Hematopoietic multipotent progenitor cell treated with erythropoietin and hydrocortisone succinate and interleukin-3 and kit ligand, for 17 days (in vitro differentiated cells): ENCODE results near the gene PFKFB4.
"Not testable (repeated sequence)": the region's sequence is repeated elsewhere in the genome, so short reads cannot be mapped to it uniquely, and the experiment has no call there.

Experiments used
- DNase-seq: peaks from one replicate; pipeline ENCODE4 v3.0.0-alpha.2; 2015; ENCODE audit warnings: low spot score

Gene PFKFB4

DNA sequence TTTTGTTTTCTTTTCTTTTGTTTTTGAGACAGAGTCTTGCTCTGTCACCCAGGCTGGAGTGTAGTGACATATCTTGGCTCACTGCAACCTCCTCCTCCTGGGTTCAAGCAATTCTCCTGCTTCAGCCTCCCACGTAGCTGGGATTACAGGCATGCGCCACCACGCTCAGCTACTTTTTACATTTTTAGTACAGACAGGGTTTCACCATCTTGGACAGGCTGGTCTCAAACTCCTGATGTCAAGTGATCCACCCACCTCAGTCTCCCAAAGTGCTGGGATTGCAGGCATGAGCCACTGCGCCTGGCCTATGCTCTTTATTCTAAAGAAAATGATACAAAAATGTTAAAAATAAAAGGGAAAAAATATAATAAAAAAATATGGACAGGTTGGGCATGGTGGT lies 25.9 kb downstream of the PFKFB4 start:
- DNase-seq: not testable (repeated sequence)

DNA sequence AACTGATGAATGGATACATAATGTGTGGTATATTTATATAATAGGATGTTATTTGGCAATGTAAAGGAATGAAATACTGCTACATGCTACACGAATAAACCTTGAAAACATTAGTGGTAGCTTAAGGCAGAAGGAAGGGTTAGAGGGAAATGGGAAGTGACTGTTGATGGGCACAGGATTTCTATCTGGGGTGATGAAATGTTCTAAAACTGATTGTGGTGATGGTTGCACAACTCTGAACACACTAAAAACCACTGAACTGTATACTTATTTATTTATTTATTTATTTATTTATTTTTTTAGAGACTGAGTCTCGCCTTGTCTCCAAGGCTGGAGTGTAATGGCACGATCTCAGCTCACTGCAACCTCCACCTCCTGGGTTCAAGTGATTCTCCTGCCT lies 27.8 kb downstream of the PFKFB4 start:
- DNase-seq: no peak

DNA sequence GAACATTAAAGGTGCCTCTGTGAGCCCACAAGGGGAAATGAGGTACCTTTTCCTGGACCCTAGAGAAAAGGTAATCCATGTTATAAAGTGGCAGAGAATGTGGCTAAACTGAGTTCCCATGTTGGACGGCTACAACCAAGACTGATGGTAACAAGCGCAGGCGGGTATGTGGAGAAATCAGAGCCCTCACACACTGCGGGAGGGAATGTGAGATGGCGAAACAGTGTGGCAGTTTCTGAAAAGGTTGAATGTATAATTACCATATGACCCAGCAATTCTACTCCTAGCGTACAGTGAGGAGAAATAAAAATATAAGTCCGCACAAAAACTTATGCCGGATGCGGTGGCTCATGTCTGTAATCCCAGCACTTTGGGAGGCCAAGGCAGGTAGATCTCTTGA lies 28.6 kb downstream of the PFKFB4 start:
- DNase-seq: no peak

DNA sequence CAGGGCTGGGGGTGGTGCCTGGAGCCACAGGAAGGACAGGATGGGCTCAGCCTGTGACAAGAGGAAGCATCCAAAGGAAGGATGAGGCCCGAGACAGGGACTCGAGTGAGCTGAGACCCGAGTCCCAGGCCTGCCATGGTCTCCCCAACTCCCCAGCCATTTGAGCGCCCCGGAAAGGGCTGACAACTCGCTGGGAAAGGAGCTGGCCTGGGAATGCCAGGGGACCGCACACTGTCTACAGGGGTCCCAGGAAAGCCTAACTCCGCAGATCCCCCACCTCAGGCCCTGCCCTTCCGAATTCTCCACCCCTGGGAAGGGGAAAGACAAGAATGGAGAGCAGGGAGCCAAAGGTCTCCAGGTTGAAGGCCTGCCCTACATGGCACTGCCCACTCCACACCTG lies 31.6 kb downstream of the PFKFB4 start:
- DNase-seq: no peak

DNA sequence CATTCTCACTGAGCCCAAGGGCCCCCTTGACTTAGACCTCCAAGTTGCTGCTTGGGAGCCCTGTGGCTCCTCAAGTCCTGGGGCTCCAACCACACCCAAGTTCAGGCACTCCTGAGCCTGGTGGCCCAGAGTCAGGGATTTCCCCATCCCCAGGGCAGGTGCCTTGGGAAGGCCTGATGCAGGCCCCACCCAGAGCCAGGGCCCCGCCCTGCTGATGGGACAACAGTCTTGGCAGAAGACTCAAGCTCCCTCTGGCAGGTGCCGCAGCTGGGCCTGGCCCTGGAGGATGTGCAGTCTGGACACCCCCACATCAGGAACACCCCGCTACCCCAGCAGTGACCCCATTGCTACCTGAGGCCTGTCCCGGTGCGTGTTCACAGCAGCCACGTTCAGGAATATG lies 35.0 kb downstream of the PFKFB4 start:
- no peak for DNase-seq

DNA sequence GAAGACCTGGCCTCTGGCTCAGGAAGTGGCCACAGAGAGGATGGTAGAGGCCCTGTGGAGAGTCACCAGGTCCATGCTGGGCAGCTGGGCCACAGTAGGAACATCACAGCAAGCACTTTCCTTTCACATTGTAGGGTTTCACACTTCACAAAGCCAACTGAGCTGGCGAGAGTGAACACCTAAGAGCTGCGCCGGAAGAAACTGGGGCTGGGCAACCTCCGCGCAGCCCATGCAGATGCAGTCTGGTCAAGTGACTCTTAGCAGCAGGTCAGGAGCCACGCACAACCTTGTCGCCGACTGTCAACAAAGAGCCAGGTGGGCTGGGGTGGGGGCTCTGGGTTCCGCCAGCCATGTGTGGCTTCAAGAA lies 37.3 kb downstream of the PFKFB4 start:
- DNase-seq: no peak

DNA sequence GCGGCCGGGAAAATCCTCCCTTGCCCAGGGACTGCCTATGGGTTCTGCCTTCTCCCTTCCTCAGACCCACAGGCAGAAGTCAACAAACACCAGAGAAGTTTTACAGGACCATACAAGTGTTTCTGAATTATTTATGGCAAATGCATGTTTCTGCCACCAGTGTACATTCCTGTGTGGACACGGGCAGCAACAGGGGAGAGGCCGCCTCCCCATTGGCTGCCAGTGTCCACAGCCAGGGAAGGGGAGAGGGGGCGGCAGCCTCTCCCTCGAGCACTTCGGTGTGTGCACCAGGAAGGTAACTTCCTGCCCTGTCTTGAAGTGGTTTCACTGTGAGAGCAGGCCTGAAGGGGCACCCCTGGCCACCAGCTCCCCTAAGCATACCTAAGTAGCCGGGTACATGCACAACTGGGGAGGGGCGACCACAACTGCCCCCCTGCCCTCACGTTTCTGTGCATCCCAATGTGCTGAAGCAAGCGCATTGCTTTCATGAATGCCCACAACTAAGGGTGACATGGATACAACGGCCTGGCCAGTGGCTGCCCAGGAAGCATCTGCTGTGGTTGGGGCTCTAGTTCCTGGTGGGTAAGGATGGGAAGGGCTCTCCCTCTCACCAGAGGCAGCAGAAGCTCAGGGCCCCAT lies 37.8 kb downstream of the PFKFB4 start:
- no peak for DNase-seq

DNA sequence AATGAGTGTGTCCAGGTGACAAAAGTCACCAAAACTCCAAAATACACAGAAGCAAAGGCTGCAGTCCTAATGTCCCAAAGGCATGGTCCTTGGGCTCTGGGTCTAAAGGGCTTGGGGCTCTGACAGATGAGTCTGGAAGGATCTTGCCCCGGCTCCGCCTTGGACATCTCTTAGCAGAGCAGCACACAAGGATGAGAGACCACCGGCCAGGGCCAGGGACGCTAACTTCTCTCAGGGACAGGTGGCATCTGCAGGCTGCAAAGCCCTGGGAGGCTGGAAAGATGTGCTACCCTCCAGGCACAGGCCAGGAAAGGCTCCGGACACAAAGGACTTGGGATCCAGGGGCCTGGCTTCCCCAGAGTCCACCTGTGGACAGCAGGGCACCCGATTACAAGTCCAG lies 38.5 kb downstream of the PFKFB4 start:
- DNase-seq: no peak

DNA sequence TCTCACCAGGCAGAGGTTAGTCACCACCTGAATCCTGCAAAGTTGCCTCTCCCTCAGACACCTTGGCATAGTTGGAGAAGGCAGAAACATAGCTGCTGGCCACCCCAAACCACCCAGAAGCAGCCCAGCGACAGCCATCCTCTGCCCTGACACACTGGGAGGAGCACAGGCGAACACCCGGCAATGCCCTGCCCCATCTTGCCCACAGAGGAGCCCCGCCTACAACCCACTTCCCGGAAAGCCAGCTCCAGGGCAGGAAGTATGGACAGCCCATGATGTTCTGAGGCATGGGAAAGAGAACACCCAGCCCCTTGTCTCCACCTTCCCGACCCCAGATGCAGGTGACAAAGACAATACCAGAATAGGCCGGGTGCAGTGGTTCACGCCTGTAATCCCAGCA lies 40.0 kb downstream of the PFKFB4 start:
- no peak for DNase-seq

DNA sequence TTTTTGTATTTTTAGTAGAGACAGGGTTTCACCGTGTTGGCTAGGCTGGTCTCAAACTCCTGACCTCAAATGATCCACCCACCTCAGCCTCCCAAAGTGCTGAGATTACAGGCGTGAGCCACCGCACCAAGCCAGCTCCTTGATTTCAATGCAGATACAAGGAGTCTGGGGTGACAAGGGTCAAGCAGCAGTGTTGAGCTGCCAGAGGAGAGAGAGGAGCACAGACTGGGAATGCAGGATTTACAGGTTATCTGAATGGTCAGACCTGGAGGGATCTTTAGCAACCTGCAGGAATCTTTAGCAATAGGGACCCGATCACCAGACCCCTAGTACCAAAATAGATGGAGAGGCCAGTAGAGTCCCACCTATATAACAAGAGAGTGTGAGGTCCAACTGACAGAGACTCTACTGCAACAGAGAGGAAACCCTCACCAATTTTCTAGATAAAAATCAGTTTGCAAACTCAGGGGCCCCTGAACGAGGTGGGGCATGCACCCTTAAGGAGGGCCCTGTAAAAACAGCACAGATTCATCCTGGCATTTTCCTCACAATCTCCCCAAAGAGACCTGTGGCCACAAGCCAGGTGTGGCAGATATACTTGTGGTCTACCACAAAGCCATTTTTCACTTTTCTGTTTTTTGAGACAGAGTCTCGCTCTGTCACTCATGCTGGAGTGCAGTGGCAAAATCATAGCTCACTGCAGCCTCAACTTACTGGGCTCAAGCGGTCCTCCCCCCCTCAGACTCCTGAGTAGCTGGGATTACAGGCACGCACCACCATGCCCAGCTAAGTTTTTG lies 42.0 kb downstream of the PFKFB4 start:
- DNase-seq: no peak

DNA sequence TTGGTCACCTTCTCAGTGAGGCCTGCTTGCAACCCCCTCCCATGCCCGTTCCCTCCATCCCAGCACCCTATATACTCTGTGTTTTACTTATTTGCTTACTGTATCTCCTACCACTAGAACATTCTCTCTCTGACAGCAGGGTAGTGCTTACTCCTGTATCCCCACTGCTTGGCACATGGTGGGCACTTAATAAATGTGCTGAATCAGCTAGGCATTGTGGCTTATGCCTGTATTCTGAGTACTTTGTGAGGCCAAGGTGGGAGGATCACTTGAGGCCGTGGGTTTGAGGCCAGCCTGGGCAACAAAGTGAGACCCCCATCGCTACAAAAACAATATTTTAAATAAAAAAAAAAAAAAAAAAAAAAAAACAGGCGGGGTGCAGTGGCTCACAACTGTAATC lies 45.1 kb downstream of the PFKFB4 start:
- no peak for DNase-seq

DNA sequence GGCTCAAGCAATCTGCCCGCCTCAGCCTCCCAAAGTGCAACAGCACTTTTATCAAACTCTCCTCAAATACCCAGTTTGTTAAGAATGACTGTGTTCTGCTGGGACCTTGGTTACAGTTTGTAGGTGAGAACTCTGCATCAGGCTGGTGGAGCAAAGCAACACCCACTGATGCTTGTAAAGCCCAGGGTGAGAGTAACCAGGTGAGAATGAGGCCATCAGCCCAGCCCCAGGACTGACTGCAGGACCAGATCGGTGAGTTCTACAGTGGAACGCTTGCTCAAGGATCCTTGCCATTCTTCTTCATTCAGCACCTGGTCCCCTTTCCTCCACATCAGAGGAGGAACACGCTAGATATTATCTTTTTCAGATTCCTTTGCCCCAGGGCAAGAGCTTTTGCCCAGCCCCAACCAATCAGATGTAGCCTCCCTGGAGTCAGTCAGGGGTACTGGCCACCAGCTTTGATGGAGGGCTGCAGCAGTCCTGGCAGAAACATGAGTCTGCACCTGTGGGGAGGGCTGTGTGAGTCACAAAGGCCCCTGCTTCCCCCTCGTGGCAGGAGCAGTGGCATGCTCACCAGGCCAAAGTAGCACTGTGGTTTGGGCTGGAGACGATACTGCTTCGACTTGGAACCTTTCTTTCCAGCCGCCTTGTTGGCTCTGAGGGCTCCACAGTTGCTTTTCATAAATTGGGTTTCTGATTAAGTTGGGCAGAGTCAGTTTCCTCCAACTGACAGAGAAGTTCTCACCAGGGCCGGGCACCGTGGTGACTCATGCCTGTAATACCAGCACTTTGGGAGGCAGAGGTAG lies 49.1 kb downstream of the PFKFB4 start:
- DNase-seq: peak; percentile 74

DNA sequence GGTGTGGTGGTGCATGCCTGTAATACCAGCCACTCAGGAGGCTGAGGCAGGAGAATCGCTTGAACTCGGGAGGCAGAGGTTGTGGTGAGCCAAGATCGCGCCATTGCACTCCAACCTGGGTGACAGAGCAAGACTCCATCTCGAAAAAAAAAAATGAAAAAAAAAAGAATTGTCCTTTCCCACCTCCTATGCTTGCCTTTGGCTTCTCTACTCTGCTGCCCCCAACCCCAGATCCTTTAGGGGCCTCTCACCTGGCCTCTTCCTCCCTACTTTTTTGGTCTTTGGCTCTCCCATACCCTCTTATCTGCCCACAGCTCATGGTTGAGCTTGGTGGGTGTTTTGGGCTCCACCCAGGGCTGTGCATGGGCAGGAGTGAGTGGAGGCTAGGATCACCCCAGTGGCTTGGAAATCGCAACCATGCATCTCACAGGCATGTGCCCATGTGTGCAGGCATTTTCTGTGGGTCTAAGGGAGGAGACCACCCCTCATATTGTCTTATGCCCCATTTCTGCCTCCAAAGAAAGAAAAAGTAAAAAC lies 50.6 kb downstream of the PFKFB4 start:
- peak; percentile 67 for DNase-seq

DNA sequence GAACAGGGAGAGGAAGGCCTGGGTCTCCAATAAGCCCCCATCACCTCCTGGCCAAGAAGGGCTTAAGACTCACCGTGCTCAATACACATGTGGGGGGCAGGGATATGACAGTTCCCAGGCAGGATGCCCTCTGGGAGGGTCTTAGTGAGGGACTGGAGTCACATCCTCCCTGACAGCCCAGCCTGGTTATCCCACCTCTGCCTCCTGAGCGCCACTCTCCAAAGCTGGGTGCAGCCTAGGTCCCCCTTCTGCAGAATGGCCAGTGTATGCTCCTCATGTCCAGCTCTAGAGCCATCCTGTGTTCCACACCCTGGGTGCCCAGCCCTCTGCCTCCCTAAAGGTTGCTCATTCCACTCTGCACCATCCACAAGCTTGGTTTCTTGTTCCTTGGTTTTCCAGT lies 51.5 kb downstream of the PFKFB4 start:
- no peak for DNase-seq

DNA sequence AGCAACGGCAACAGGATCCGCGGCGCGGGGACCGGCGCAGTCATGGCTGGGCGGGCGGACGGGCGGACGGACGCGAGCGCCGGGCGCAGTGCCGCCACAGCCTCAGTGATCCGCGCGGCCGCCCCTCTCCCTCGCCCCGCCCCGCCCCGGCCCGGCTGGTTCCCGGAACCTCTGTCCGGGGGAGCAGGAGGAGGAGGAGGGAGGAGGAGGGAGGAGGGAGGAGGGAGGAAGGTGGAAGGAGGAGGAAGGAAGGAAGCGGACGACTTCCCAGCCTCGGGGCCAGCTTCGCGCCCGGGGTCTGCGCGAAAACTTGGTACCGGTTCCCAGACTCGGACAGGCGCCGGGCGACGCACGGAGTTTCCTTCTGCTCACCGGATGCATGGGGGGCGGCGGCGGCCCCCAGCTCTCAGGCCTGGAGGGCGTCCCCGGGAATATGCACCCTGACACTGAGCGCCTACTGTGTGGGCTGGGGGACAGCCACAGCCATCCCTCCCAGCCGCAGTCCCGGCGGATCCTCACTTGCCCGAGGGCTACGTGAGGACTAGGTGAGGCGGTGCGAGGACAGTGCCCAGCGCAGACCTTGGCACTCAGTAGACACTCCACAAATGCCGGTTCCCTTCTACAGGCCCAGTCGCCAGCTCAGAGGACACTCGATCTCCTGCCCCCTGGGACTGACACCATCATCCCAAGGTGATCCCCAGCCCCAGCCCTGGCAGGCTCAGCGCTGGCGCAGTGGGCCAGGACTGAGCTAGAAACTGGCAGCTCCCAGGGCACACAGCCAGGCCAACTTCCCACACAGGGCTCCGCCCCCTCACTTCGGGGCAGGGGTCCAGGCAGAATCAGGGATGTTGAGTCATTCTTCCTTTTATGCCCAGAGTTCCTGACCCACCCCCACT lies 52.3 kb downstream of the PFKFB4 start, which contains the start of gene SHISA5:
SHISA5 (minus strand) TSS at position 124 of the 896 bp plus-strand sequence; CDS start at position 44, 80 bp downstream.
- peak; percentile 43 for DNase-seq

DNA sequence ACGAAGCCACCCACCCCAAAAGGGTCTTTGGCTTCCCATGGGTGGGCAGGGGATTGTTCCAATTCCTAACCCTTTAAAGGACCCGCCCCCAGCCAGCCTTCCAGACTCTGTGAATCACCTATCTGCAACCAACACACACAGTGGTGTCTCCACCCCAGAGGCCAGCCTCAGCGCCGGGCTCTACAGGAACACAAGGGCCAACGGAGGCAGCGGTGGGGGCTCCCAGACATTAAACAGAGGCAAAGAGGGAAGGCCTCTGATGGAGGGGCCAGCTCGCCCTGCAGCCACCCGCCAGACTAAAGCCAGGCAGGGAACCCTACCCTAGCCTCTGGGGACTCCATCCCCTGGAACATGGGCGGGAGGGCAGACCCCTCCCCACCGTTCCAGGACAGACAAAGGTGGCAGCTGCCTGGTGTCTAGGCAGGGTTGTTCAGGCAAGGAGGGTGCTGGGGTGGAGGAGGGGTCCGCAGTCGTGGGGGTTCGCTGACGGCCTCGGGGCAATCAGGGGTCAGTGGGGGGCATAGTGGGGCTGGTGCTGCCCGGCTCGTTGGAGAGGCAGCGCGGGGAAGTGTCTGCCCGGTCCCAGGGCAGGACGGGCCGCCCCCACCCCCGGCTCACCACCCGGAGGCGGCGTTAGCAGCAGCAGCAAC lies 53.1 kb downstream of the PFKFB4 start:
- DNase-seq: peak; percentile 73

DNA sequence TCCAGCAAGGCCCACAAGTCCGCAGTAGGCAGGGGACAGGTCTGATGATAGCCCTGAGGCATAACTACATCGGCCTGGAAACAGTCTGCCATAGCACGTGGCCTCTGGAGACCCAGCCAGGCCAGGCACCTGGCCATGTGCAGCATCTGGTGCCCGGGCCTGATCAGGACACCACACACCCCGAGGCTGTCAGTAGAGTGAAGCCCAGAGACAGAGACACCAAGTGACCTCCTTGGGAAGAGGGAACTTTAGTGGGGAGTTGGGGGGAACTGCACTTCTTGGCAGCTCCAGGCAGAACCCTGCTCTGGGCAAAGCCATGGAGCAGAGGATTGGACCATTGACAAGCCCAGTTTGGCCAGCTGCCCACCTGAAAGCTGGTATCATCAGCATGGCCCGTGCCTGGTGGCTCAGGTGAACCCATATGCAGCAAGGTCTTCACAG lies 53.9 kb downstream of the PFKFB4 start:
- DNase-seq: peak; percentile 67

DNA sequence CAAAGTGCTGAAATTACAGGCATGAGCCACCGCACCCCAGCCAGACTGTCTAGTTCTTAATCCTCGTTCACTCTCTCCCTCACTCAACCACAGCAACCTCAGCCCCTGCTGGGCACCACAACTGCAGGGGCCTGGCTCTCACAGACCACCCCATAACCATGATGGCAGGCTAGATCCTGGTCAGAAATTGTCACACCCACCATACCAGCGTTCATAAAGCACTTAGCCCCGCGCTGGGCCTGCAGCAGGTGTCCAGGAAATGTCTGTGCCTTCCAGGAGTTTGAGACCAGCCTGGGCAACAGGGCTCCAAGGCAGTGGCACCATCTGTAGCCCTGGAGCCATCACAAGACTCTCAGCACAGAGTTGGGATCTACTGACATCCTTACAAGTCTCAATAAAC lies 54.5 kb downstream of the PFKFB4 start:
- DNase-seq: no peak

DNA sequence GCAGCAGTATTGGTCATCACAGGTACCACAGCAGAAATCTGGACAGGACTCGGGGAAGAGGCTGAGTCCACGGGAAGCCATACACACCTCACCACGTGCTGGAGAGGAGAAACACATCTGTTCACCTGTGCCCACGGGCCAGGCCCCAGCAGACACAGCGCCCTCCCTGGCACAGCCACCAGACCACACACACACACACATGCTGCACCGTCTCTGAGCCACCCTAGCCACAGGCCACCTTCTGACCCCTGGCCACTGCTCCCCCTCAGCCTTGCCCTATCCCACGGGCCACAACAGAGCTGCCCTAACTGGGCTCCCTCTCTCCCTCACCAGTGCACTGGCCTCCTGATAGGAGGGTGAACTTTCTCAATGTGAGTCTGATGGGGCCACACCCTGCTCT lies 55.4 kb downstream of the PFKFB4 start:
- DNase-seq: no peak

DNA sequence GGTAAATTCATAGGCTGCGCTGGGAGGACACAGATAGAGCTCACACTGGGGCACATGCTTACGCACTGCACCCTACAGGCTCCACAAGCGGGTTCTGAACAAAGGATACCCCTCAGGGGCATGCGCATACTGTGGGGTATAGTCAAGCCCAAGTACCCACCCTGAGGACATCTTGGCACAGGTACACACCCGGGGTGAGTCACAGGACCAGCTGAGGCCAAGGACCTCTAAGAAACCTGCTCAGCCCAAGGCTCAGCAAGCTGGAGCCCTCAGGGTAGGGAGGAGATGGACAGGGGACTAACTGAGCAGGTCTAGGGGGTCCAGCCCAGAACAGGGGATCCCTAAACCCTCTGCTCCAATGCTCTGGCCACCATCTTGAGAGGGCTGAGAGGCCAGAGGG lies 55.9 kb downstream of the PFKFB4 start:
- DNase-seq: no peak

DNA sequence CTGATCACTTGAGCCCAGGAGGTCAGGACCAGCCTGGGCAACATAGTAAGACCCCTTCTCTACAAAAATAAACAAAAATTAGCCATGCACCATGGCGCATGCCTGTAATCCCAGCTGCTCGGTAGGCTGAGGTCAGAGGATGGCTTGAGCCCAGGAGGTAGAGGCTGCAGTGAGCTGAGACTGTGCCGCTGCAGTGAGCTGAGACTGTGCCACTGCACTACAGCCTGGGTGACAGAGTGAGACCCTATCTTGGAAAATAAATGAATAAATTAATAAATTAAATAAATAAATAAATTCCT lies 63.5 kb downstream of the PFKFB4 start:
- DNase-seq: no peak
